Gastroesophageal sphincter (tissue), 4 donors: Measurements from ENCODE around the gene PIAS4. TPM values are rescaled to one million over a fixed set of nuclear protein-coding genes. Genes with fewer than 3 reads are reported as not detected.
A peak's percentile ranks its signal among the peaks of the same experiment; 100 is the strongest.

Source experiments
- ATAC-seq: fragments of 150-250 bp; one replicate; pipeline ENCODE4 v1.9.1; 2016; ENCODE audit warnings: mild to moderate bottlenecking, moderate library complexity
- H3K27ac ChIP-seq, 4 donors: fragments of 200-600 bp; sonication (generic) in 3 of 4; 1 replicate in 3 of 4; 2 replicates in 1 of 4; pipeline ENCODE4 v1.5.1; 2016 to 2019
- H3K27me3 ChIP-seq: fragments of 200-600 bp; sonication (generic); one replicate; pipeline ENCODE4 v1.5.1; 2019
- H3K36me3 ChIP-seq, 2 donors: fragments of 200-600 bp; sonication (generic); one replicate each; pipeline ENCODE4 v1.5.1; 2019; ENCODE audit warnings: control low read depth in 1 of 2
- H3K4me1 ChIP-seq, 3 donors: fragments of 200-600 bp; sonication (generic); 1 replicate in 2 of 3; 2 replicates in 1 of 3; pipeline ENCODE4 v1.5.1; 2016 to 2019; ENCODE audit warnings: control low read depth in 2 of 3
- H3K4me3 ChIP-seq, 2 donors: fragments of 200-600 bp; sonication (generic); one replicate each; pipeline ENCODE4 v1.5.1; 2019; ENCODE audit warnings: mild to moderate bottlenecking in 1 of 2, moderate library complexity in 1 of 2
- H3K9me3 ChIP-seq, 3 donors: fragments of 200-600 bp; sonication (generic); one replicate each; pipeline ENCODE4 v1.5.1; 2017 to 2019; ENCODE audit warnings: control low read depth in 2 of 3
- EP300 ChIP-seq: sonication (generic); formaldehyde crosslinking; IDR thresholded peaks from one replicate; pipeline ENCODE4 v1.6.1; 2017; ENCODE audit warnings: antibody characterized with exemption, mild to moderate bottlenecking
- POLR2A ChIP-seq, 2 donors: fragments of 450-650 bp; IDR thresholded peaks; one replicate each; pipeline ENCODE4 v1.6.1; 2017; ENCODE audit warnings: antibody characterized with exemption in 2 of 2, mild to moderate bottlenecking in 2 of 2, moderate library complexity in 1 of 2
- POLR2AphosphoS5 ChIP-seq: sonication (generic); formaldehyde crosslinking; IDR thresholded peaks from one replicate; pipeline ENCODE4 v1.6.1; 2017; ENCODE audit warnings: antibody characterized with exemption
- WGBS, 2 donors: methylation state at CpG; one replicate each; pipeline ENCODE4 v1.1.5; 2018; ENCODE audit warnings: low coverage in 1 of 2; 5-methylcytosine and 5-hydroxymethylcytosine counted together
- total RNA-seq, 4 donors: library from RNA; depleted of rRNA; stranded (reverse); fragments of >200 nt; gene quantifications; one replicate each; pipeline ENCODE4 v1.1.0, GENCODE V29; 2016
- TF ChIP-seq, protein P1 (sequence below), 4 experiments: fragments of 200-600 bp in 2 of 4; fragments of 450-650 bp in 2 of 4; sonication (generic) in 1 of 4; IDR thresholded peaks; one replicate each; pipeline ENCODE4 v1.5.1; 2017 to 2019; ENCODE audit warnings: antibody characterized with exemption in 4 of 4, mild to moderate bottlenecking in 2 of 4, moderate library complexity in 2 of 4

The PIAS4 gene
- total RNA-seq, 4 donors from 2014 or later = 15.3 to 26.4 (median 16.8) TPM

DNA sequence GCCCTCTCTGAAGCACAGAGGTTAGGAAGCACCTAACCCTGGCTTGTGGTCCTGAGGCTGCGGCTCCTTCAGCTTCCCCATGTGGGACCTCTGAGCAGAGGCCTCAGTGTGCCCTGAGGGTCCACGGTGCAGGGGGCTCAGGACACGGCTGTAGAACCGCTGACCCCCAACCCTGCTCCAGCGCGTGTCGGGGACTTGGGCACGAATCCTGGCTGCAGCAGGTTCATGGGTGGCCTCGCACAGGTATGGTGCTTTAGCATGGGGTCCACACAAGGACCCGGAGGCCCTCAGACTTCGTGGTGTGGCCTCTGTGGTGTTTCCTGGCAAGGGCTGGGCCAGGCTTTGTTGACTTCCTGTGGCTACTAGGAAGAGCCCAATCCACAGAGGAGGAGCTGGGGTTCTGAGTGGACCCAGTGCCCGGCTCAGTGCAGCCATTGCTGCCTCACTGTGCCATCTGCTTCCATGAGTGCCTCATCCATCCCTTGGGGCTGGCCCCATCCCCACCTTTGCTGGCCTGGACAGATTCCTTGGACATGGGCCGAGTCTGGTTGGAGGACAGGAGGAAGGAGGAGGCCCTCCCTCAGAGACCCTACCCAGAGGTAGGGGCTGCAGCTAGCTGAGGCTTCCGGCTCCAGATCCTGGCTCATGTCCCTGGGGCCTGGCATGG, 34.7 kb downstream of the PIAS4 start:
- TF ChIP-seq POLR2A (IDR thresholded peaks at IDR 0.05) (no peak), POLR2AphosphoS5 (no peak)
- TF ChIP-seq, protein P1, sequence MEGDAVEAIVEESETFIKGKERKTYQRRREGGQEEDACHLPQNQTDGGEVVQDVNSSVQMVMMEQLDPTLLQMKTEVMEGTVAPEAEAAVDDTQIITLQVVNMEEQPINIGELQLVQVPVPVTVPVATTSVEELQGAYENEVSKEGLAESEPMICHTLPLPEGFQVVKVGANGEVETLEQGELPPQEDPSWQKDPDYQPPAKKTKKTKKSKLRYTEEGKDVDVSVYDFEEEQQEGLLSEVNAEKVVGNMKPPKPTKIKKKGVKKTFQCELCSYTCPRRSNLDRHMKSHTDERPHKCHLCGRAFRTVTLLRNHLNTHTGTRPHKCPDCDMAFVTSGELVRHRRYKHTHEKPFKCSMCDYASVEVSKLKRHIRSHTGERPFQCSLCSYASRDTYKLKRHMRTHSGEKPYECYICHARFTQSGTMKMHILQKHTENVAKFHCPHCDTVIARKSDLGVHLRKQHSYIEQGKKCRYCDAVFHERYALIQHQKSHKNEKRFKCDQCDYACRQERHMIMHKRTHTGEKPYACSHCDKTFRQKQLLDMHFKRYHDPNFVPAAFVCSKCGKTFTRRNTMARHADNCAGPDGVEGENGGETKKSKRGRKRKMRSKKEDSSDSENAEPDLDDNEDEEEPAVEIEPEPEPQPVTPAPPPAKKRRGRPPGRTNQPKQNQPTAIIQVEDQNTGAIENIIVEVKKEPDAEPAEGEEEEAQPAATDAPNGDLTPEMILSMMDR (IDR thresholded peaks at IDR 0.05) = no peak
- H3K36me3 ChIP-seq = peaks cover 0 to 64% of the 10 kb centered on the region in 2 donors

DNA sequence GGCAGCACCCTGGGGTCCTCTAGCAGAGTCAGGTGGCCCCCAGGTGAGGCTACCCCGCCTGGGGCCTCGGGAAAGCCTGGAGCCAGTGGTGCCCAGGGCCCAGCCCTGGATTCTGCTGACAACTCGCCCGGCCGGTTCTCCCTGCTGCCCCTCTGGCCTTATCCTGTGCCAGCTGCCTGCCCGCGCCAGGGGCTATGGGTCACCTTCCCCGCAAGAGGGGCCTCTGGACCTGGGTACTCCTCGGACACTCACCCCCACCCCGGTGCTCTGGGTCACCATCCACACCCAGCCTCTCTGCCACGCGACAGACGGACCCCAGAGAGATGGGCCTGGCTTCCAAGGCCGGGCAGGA, 35.2 kb downstream of the PIAS4 start:
- peaks cover 0 to 48% (median 2%) of the 10 kb centered on the region in 3 donors for H3K4me1 ChIP-seq

More for the DNA sequence above, 34.7 kb downstream of the PIAS4 start:
- H3K27me3 ChIP-seq = no peaks in the 10 kb centered on the region
- H3K27ac ChIP-seq = peak overlapping the region in 3 of 4 donors; percentile 40 to 57 (median 53)
- H3K9me3 ChIP-seq = no peaks in the 10 kb centered on the region
- 100% methylated on average over 1 of the region's 14 CpGs; no CpG with 5 or more reads in 1 of the 2 donors for WGBS, 2 donors
- H3K4me3 ChIP-seq = no peak overlapping the region
- peaks cover 0 to 43% (median 2%) of the 10 kb centered on the region in 3 donors for H3K4me1 ChIP-seq
- ATAC-seq = peak; percentile 14

DNA sequence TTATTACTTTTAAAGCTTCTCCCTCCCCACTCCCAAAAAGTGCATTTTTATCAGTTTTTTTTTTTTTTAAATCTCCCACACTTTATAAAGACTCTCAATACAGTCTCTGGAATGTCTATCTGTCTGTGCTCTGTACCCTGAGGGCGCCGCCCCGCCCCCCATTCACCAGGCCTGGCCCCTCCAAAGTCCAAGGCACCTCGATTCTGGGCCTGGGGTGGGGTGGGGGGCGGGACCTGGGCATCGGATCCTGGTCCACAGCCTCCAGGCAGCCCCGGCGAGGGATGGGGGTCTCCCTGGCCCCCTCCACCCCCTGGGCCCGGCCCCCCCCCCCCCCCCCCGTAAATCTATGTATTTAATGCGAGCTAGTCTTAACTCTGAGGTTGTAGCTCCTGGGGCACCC, 35.9 kb downstream of the PIAS4 start:
- Histone ChIP-seq H3K4me3 (no peak overlapping the region), H3K27ac (peak overlapping the region in 2 of 4 donors; percentile 11 to 59), H3K9me3 (no peaks in the 10 kb centered on the region), H3K27me3 (no peaks in the 10 kb centered on the region), H3K36me3 (peaks cover 0 to 64% of the 10 kb centered on the region in 2 donors), H3K4me1 (peaks cover 0 to 52% (median 2%) of the 10 kb centered on the region in 3 donors)
- WGBS, 2 donors = 20% methylated on average over 1 of the region's 11 CpGs; no CpG with 5 or more reads in 1 of the 2 donors
- ATAC-seq = no peak
- TF ChIP-seq POLR2AphosphoS5 = no peak
- TF ChIP-seq, protein P1 (IDR thresholded peaks at IDR 0.05) = no peak
- no peak for TF ChIP-seq POLR2A (IDR thresholded peaks at IDR 0.05)
- TF ChIP-seq EP300 = no peak

More for the DNA sequence above, 35.2 kb downstream of the PIAS4 start:
- Histone ChIP-seq H3K9me3 (no peaks in the 10 kb centered on the region), H3K4me3 (no peak overlapping the region), H3K36me3 (peaks cover 0 to 64% of the 10 kb centered on the region in 2 donors), H3K27me3 (no peaks in the 10 kb centered on the region), H3K27ac (peak overlapping the region in 3 of 4 donors; percentile 40 to 57 (median 53))
- TF ChIP-seq, protein P1 (IDR thresholded peaks at IDR 0.05) = no peak
- TF ChIP-seq POLR2A (IDR thresholded peaks at IDR 0.05) (no peak), POLR2AphosphoS5 (no peak), EP300 (no peak)
- WGBS, 2 donors = no CpG with 5 or more reads among the region's 14 CpGs
- peak; percentile 2 for ATAC-seq

DNA sequence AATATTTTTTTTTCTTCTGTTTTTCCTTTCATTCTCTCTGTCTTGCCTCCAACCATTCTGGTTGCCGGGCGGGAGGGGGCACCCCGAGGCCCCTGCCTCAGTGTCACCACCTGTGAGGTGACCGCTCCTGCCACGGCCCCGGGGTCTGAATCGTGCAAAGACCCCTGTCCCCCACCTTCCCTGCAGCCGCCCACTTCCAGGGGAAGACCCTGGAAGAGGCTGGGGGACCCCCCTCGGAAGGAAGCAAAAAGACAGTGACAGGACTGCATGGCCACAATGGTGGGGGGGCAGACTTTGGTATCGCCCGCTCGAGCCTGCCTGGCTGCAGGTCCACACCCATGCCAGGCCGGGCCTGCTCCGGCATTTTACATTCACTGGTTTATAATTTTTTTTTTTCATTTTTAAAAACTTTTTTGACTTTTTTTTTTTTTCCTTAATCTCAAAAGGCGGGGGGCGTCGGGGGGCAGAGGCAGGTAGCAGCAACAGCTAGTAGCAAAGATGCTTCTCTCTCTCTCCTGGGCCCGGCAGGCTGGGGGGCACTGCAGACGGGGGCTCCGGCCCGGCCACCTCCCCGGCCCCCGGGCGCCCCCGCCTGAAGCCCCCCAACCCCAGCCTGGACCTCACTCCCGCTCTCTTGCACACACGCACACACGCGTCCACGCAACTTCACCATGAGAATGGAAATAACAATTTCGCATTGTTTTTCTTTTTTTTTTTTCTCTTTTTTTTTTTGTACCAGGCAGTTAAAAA, 36.6 kb downstream of the PIAS4 start:
- TF ChIP-seq POLR2A (IDR thresholded peaks at IDR 0.05) = no peak
- no peak for TF ChIP-seq EP300
- TF ChIP-seq, protein P1 (IDR thresholded peaks at IDR 0.05) = no peak
- TF ChIP-seq POLR2AphosphoS5 = no peak
- H3K4me1 ChIP-seq = peaks cover 0 to 60% (median 3%) of the 10 kb centered on the region in 3 donors
- 66 to 75% methylated on average over 6 to 19 of the region's 31 CpGs for WGBS, 2 donors
- ATAC-seq = no peak
- no peaks in the 10 kb centered on the region for H3K9me3 ChIP-seq
- H3K36me3 ChIP-seq = peaks cover 0 to 61% of the 10 kb centered on the region in 2 donors
- no peaks in the 10 kb centered on the region for H3K27me3 ChIP-seq
- peak overlapping the region in 1 of 4 donors; percentile 59 for H3K27ac ChIP-seq
- no peak overlapping the region for H3K4me3 ChIP-seq
